NCI-H226 (cell line): Measurements from ENCODE around the gene PI4KB.

ENCODE experiments used
- DNase-seq: peaks from one replicate; pipeline ENCODE4 v3.0.0-alpha.2; 2015

The PI4KB gene

GRCh38 chr1:151346082-151346768, 19.0 kb upstream of the PI4KB start:
- no peak for DNase-seq

- no peak for DNase-seq
Measured at GRCh38 chr1:151344291-151344690, 17.1 kb upstream of the PI4KB start.

- DNase-seq = no peak
Measured at GRCh38 chr1:151343587-151343986, 16.4 kb upstream of the PI4KB start.

GRCh38 chr1:151342569-151342968, 15.4 kb upstream of the PI4KB start:
- DNase-seq = no peak

GRCh38 chr1:151342021-151342420, 14.8 kb upstream of the PI4KB start:
- DNase-seq = no peak

- peak; percentile 44 for DNase-seq
Measured at GRCh38 chr1:151340870-151341754, 13.9 kb upstream of the PI4KB start.

GRCh38 chr1:151336556-151336955, 9.3 kb upstream of the PI4KB start:
- DNase-seq = no peak

GRCh38 chr1:151334822-151335221, 7.6 kb upstream of the PI4KB start:
- no peak for DNase-seq

GRCh38 chr1:151327903-151328674, 873 bp upstream of the PI4KB start:
- no peak for DNase-seq

- DNase-seq = peak; percentile 61
Measured at GRCh38 chr1:151326619-151327222, 495 bp downstream of the PI4KB start.

GRCh38 chr1:151325646-151326429, 1.4 kb downstream of the PI4KB start:
- no peak for DNase-seq

GRCh38 chr1:151325231-151325630, 2.0 kb downstream of the PI4KB start:
- no peak for DNase-seq

- DNase-seq = no peak
Measured at GRCh38 chr1:151324390-151324930, 2.8 kb downstream of the PI4KB start.

GRCh38 chr1:151318975-151319374, 8.2 kb downstream of the PI4KB start:
- no peak for DNase-seq

- no peak for DNase-seq
Measured at GRCh38 chr1:151315565-151316235, 11.5 kb downstream of the PI4KB start.

- DNase-seq = peak; percentile 64
Measured at GRCh38 chr1:151314137-151314875, 12.9 kb downstream of the PI4KB start.

GRCh38 chr1:151313501-151313900, 13.7 kb downstream of the PI4KB start:
- DNase-seq = no peak

- no peak for DNase-seq
Measured at GRCh38 chr1:151312826-151313225, 14.4 kb downstream of the PI4KB start.

GRCh38 chr1:151312411-151312810, 14.8 kb downstream of the PI4KB start:
- no peak for DNase-seq

GRCh38 chr1:151311589-151312331, 15.5 kb downstream of the PI4KB start:
- DNase-seq = peak; percentile 99
